Measurements from ENCODE around the gene PHTF1.

Gene PHTF1

DNA sequence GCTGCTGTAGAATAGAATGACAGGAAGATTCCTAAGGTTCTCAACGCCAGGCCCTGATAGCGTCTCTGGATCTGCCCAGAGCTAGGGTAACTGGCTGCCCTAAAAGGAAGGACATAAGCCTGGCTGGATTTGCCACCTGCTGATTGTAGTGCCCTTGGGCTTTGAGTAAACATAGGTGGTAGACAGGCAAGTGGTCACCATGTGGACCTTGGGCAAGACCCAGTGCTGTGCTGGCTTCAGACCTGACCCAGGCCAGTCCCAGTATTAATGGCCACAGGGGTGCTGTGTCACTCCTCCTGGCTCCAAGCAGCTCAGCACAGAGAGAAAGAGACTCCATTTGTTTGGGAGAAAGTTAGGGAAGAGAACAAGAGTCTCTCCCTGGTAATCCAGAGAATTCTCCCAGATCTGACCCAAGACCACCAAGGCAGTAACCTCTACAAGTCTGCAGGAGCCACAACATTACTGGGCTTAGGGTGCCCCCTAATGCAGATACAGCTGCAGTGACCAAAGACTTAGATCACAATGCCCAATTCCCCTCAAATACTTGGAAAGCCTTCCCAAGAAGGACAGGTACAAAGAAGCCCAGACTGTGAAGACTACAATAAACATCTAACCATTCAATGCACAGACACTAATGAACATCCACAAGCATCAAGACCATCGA is 44.5 kb downstream of the PHTF1 start:
- no peak for DNase-seq

DNA sequence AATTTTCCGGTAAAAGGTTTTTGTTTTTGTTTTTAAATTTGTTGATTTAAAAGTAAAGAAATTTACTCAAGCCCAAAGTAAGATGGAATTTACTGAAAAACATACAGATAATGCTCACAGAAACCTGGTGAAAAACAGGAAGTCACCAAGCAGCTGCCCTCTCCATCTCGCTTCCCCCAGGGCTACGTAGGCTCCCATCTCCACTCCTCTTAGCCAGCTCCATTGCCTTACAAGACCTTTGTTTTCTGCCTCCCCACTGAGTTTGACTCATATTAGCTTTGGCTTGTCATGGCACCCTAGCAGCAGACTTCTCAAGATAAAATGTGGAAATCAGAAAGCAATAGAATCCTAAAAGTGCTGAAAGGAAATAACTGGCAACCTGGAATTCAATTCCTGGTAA is 57.9 kb downstream of the PHTF1 start:
- DNase-seq, result no peak

DNA sequence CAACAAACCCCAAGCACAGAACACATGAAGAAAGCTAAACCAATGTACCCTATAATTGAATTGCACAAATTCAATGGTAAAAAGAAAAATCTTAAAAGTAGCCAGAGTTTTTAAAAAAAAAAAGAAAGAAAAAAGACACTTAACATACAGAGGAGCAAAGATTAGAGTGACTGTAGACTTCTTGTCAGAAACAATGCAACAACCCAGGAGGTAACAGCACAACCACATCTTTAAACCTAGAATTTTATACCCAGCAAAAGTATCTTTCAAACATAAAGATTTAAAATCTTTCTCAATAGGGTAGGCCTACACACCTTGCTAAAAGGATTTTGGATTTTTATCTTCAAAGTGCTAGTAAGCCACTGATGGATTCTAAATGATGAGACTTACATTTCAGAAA is 64.4 kb downstream of the PHTF1 start:
- no peak for DNase-seq

DNA sequence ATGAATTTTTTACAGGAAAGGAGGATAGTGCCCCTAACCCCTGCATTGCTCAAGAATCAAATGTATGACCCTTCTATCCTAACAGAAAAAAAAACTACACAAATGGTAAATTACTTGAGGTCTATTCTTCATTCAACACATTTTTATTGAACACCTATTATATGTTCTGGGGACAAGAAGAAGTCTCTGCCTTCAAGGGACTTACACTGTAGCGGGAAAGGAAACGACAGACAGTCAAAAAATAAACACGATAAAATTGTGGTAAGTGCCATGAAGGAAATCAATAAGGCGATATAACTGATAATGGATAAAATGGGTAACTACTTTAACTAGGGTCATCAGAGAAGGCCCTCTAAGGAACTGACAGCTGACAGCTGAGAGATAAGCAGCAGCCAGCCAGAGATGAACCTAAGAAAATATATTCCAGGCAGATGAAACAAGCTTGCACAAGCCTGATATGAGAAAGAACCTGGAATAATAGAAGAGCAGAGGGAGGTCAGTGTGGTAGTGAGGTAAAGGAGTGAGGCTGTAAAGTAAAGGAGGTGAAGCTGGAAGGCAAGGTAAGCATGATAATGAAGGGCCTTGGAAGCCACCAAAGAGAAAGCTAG is 66.4 kb downstream of the PHTF1 start:
- no peak for DNase-seq

DNA sequence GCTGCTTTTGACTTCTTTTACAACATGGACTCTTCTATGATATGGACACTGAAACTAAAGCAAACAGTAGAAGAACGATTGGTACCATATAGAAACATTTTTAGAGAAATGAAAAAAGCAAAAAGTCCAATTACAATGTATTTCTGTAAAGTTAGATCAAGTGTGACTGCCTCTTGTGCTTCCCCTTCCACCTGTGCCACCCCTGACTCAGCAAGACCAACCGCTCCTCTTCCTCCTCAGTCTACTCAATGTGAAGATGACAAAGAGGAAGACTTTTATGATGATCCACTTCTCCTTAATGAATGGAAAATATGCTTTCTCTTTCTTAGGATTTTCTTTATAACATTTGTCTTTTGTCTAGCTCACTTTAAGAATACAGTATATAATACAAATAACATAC is 66.9 kb downstream of the PHTF1 start:
- DNase-seq, result no peak

DNA sequence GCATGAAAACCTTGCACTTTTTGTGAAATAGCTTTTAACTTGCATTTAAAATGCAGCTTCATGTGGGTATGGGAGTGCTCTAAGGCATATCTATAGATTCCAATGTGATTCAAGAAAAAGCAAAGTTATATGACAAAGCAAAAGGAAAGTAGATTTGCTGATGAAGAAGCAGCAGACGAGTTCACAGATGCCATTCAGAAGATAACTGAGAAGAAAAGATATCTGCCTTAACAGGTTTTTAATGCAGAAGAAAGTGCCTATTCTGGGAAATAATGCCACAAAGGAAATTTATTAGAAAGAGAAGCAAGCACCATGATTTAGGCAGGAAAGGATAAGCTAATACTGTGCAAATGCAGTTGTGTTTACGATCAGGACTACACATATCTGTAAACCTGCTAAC is 68.1 kb downstream of the PHTF1 start:
- no peak for DNase-seq

DNA sequence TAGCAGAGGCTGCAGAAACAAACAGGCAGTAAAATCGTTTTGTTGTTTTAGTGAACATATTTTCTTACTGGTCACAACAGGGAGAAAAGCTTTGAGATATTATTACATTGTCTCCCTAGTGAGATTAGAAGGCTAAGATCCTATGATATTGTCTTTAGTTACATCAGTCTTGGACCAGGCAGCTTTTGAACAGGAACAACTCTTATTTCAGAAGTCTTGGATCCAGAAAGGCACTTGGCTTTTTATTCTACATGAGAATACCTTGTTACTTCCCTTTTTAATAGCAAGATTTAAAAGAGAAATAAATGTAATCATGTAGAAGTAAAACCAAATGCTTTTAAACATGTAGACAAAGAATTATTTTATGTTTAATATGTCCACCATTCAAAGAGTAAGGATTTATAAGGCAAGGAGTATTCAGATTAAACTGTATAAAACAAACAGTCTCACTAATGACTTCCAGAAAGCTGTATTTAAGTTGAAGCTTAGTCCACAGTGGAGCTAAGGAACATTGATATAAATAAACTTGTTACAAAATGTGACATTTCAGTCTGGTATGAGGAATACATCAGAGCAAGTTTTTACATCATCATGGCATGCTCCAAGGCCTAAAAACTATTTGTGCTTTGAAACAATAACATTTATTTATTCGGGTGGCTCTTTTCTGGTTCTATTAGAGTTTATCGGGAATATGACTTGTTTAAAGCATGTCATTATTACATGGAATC is 72.2 kb downstream of the PHTF1 start:
- DNase-seq, result no peak

DNA sequence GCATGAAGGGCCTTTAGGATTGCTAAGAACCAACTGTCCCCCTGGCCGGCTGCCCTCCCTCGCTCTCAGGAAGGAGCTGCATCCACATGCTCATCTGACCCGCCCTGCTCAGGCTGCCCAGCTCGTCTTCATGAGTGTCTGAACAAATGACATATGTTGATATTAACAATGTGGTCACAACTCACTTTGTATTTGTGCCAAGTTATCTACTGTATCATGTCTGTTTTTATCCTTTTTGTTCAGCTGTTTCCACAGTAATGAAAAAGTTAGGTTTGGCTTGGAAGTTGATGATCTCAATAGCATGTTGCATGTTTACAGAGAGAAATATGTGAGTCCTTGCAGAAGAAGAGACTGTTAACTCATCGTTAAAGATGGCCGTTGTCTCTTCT is 75.1 kb downstream of the PHTF1 start:
- no peak for DNase-seq

DNA sequence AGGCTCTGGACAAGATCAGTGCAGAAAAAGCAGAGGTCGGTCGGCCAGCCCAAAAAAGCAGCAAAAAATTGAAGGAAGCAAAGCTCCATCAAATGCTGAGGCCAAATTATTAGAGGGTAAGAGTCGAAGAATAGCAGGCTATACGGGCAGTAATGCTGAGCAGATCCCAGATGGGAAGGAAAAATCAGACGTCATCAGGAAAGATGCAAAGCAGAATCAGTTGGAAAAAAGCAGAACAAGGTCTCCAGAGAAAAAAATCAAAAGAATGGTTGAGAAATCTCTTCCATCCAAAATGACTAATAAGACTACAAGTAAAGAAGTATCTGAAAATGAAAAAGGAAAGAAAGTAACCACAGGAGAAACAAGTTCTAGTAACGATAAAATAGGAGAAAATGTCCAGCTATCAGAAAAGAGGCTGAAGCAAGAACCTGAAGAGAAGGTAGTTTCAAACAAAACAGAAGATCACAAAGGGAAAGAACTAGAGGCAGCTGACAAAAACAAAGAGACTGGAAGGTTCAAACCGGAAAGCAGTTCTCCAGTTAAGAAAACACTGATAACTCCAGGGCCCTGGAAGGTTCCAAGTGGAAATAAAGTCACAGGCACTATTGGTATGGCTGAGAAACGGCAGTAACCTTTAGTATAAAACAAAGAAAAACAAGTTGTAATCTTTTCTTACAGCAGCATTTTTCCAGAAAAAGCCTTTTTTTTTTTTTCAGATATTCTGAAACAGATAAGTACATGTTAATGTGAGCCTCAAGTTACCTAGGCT is 75.7 kb downstream of the PHTF1 start:
- DNase-seq, result no peak

DNA sequence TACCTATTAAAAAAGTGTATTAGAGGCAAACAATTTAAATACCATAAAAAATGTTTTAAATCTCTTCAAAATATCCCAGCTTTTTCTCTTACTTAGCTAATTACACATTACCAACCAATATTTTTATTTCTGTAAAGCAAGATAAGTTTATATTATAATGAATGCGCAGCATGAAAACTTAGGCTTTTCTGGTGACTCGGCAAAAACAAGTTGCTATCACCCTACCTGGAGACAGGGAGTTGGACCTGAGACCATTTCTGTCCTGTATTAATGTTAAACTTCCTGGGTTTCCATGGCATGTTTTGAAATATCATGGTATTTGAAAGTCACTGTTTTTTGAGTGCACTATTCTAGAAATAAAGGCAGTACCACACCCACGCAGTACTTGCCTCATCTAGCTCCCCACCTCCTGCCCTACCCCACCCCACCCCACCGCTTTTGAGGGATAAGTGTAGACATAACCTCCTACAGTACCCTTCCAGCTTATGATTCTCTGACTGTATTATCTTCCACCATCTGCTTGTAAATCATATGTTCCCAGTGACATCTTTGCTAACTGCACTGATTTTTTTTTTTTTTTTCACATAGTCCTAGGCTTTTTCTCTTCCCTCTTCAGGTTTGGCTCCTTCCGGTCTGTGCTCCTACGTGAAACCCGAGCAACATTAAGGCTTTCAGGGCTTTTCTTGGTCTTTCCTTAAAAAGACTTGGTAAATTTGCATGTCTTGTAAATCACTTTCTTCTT is 77.5 kb downstream of the PHTF1 start:
- DNase-seq, result no peak

DNA sequence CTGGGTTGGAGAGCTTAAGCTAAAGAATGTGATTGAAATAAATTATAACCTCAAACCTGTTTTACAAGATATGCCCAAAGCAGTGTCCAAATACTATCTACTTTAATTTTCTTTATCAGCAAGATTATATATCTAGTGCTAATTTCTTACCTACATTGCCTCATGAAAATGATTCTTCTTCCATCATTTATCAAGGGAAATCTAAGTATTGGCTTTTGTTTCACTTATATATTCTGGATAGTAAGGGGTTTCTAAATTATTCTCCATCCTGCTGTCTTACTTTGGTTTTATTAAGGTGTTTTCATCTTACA is 81.2 kb downstream of the PHTF1 start:
- no peak for DNase-seq

DNA sequence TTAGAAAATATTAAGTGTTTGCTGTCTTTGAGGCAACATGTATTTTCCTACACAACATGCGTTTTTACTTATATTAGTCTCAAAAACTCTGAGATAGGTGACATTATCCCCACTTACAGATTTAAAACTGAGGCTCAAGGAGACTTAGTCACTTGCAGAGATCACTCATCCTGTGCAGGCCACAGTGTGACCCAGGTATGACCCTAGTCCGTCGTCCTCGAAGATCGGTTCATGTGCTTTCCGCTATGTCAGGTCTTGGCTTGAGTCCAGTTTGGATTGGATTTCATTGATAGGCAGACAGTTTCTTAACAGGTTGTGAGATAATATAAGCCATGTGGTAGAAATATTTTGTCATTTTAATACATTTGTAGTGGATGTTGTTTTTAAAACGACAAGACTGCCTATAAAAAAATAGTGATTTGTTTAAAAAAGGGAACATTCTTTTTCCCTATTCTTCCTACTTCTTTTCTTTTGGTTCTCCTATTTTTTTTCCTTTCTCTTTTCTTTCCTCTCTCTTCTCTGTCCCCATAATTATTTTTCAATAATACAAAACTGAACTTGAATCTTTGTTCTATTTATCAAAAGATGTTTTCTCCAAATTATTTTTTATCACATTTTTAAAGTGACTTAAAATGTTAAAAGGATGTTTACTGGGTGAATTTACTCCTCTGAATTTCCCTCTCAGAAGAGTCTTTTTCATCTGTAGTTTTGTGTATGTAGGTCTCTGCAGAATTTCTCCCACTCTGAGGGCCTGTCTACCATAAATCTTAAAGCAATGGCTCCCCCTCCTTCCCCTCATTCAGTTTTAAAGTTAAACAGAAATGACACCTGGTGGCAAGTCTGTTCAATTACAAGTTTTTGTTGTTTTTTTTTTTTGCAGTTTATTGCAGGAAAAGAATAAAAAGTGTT is 81.8 kb downstream of the PHTF1 start:
- DNase-seq, result no peak

DNA sequence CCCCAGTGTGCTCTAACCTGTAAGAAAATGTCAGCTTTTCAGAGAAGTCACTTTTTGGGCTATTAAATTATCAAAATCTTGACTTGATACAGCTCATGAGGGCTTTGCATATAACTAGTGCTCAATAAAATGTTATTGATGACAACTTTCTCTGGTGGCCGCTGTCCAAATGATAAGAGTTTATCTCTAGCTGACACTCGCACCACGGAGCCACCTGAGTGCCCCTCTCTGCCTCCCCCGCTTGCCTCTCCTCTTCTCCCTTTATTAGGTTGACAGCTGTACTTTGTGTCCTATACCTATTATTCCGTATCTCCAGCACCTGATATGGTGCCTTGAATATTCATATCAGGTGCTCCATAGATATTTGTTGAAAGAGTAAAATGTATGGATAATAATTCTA is 82.8 kb downstream of the PHTF1 start:
- no peak for DNase-seq

DNA sequence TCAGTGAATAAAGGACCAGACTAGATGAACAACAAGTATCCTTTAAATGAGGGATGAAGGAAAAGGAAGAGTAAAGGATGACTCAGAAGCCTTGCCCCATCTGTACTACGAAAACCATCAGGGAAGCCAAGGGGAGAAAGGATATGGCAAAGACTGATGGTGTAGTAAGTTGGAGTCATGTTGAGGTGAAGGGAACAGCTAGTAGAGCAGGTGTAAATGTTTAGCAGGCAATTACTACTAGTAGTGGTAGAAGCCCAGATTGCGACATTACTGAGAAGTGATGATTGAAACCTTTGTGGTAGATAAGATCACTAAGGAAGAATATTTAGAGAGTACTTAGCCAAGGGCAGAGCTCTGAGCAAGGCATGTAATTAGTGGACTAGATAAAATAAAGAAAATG is 84.0 kb downstream of the PHTF1 start:
- DNase-seq, result no peak

DNA sequence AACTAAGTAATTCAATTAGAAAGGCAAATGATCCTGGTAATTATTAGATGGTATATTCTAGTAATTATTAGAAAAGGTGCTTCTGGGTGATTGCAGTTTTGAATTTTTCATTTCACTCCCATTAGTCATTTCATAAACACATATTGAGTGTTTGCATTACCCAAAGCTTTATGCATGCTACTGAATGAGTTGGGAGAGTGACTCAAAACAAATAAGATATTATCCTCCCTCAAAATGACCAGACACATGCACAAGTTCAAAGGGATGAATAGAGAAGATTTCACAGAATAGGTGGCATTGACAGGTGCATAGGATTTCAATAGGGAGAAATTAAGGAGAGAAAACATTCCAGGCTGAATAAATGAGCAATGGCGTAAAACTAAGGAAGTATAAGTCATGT is 84.7 kb downstream of the PHTF1 start:
- DNase-seq, result no peak

DNA sequence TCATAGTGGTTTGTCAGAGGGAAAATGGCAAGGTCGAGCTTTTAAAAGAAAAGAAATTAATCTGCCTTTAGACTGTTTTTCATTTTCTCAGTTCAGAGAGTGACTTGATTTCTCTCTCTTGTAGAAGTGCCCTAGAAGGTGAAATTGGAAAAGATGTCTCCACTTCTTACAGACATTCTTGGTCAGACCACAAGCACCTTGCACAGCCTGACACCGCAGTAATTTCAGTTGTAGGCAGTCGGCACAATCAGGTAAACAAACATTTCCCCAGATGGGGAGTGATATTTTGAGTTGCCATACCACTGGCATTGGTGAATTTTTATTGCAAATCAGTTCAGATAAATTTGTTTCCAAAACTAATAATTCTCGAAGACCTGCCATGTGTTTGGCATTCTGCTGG is 86.8 kb downstream of the PHTF1 start:
- no peak for DNase-seq

DNA sequence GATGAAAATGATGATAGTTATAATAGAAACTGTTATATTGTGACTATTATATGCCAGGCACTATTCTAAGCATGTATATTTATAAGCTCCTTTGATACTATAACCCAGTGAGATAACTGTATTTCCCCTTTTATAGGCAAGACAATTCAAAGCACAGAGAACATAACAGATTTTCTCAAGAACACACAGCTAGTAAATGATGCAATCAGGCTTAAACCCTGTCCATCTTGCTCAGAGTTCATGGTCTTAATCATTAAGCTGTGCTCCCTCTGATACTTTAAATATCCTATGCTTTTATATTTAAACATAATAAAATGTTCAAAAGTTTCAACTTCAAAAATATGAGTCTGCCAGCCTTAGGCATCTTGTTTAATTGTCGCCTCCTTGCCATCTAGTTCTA is 88.6 kb downstream of the PHTF1 start:
- no peak for DNase-seq

DNA sequence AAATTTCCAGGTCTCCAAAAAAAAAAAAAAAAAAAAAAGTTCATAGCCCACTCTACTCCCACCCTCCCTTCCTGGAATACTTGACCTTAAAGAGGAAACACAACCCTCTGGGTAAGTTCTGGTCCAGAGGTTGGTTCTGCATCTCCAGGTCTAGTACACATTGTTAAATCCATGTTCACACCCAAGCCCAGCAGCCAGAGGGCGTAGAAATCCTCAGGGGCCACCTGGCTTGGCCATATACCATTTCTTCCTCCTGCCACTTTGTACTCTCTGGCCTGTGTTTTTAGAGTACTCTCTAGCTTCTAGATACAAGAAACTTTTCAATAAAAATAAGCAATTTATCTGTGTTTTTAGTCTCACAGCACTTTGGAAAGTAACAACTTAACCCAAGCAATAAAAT is 89.3 kb downstream of the PHTF1 start:
- no peak for DNase-seq

DNA sequence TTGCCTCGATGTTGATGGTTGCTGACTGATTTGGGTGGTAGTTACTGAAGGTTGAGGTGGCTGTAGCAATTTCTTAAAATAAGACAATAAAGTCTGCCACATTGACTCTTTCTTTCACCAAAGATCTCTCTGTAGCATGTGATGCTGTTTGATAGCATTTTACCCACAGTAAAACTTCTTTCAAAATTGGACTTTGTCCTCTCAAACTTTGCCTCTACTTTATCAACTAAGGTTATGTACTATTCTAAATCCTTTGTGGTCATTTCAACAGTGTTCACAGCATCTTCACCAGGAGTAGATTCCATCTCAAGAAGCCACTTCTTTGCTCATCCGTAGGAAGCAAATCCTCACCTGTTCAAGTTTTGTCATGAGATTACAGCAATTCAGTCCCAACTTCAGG is 93.2 kb downstream of the PHTF1 start:
- DNase-seq, result no peak

DNA sequence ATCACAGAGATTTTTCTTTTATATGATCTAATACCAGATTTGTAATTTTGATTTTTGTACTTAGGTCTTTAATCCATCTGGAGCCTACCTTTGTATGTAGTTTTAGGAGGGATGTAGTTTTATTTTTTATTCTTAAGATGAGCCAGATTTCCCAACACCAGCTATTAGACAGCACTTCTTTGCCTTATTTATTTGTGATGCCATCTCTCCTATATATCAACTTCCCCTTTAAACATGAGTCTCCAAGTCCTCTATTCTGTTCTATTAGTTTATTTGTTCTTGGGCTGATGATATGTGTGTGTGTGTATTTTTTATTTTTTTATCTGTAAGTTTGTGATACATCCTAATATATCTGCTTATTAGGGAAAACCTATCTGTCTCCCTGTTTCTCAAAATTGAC is 94.2 kb downstream of the PHTF1 start:
- no peak for DNase-seq

DNA sequence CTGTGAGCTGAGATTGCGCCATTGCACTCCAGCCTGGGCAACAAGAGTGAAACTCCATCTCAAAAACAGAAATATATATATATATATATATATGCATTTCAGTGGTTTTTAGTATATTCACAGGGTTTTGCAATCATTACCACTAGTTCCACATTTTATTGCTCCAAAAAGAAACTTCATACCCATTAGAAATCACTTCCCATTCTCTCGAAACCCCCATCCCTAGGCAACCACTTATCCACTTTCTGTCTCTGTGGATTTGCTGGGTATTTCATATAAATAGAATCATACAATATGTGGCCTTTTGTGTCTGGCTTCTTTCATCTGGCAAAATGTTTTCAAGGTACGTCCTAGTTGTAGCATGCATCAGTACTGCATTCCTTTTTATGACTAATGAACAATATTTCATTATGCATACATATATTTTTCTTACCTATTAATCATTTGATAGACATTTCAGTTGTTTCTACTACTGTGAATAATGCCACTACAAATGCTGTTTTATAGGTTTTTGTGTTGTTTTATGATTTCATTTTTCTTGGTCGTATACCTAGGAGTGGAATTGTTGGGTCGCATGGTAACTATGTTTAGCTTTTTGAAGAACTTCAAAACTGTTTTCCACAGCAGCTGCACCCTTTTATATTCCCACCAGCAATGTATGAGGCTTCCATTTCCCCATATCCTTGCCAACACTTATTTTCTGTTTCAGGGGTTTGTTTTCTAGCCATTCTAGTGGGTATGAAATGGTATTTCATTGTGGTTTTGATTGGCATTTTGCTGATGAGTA is 95.9 kb downstream of the PHTF1 start:
- DNase-seq, result no peak
